Calu3 (cell line): ENCODE measurements around the gene SLC35A2. TPM values are rescaled to one million over a fixed set of nuclear protein-coding genes. Genes with fewer than 3 reads are reported as not detected.

Source experiments
- BruUV-seq: library from RNA; stranded (reverse); fragments of 400-500 nt; replicated peaks from 2 replicates; lab custom pipeline; 2021; lab: Mats Ljungman, UMichigan
- CTCF ChIA-PET: fragments of 300-600 bp; sonication (Branson Sonifier 250); formaldehyde crosslinking; loops from one replicate; lab custom pipeline; 2022; ENCODE audit warnings: antibody characterized with exemption; lab: Charles Lee
- DNase-seq: peaks from one replicate; pipeline ENCODE4 v3.0.0; 2022
- H3K27ac Mint-ChIP-seq: one replicate; pipeline ENCODE4 v1.8.0; 2022; ENCODE audit warnings: mixed read lengths; ENCODE audit not compliant: unreplicated experiment
- H3K27me3 Mint-ChIP-seq: one replicate; pipeline ENCODE4 v1.8.0; 2022; ENCODE audit warnings: mixed read lengths; ENCODE audit not compliant: unreplicated experiment
- H3K36me3 Mint-ChIP-seq: one replicate; pipeline ENCODE4 v1.8.0; 2022; ENCODE audit warnings: mild to moderate bottlenecking, moderate library complexity, mixed read lengths; ENCODE audit not compliant: insufficient read depth, unreplicated experiment
- H3K4me1 Mint-ChIP-seq: one replicate; pipeline ENCODE4 v1.8.0; 2022; ENCODE audit warnings: mild to moderate bottlenecking, low read depth, mixed read lengths; ENCODE audit not compliant: unreplicated experiment
- H3K4me3 Mint-ChIP-seq: one replicate; pipeline ENCODE4 v1.8.0; 2022; ENCODE audit warnings: mild to moderate bottlenecking, low read depth, moderate library complexity, mixed read lengths; ENCODE audit not compliant: unreplicated experiment
- H3K9me3 Mint-ChIP-seq: one replicate; pipeline ENCODE4 v1.8.0; 2022; ENCODE audit warnings: low read depth, mixed read lengths; ENCODE audit not compliant: unreplicated experiment
- intact Hi-C: fragments of 100-400 bp; cut with micrococcal nuclease; formaldehyde crosslinking; loops from one replicate; pipeline ENCODE4 v1.10.0; 2022; ENCODE audit not compliant: unreplicated experiment
- total RNA-seq: library from RNA; stranded (reverse); gene quantifications from 2 replicates; pipeline ENCODE4 v1.2.3, GENCODE V29; 2022
- TF ChIP-seq, protein P1 (sequence below): fragments of 200-600 bp; IDR thresholded peaks from one replicate; pipeline ENCODE4 v1.8.0; 2022; ENCODE audit warnings: antibody characterized with exemption; ENCODE audit not compliant: unreplicated experiment

Gene SLC35A2
- total RNA-seq, 1 experiment from 2014 or later = 68.1 TPM

- TF ChIP-seq, protein P1, sequence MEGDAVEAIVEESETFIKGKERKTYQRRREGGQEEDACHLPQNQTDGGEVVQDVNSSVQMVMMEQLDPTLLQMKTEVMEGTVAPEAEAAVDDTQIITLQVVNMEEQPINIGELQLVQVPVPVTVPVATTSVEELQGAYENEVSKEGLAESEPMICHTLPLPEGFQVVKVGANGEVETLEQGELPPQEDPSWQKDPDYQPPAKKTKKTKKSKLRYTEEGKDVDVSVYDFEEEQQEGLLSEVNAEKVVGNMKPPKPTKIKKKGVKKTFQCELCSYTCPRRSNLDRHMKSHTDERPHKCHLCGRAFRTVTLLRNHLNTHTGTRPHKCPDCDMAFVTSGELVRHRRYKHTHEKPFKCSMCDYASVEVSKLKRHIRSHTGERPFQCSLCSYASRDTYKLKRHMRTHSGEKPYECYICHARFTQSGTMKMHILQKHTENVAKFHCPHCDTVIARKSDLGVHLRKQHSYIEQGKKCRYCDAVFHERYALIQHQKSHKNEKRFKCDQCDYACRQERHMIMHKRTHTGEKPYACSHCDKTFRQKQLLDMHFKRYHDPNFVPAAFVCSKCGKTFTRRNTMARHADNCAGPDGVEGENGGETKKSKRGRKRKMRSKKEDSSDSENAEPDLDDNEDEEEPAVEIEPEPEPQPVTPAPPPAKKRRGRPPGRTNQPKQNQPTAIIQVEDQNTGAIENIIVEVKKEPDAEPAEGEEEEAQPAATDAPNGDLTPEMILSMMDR = no peak
- H3K4me1 Mint-ChIP-seq = peaks cover 8% of the 10 kb centered on the region
- BruUV-seq = no TSS peak
These were observed 12.8 kb upstream of the SLC35A2 start for GRCh38 chrX:48924270-48924669.

DNA sequence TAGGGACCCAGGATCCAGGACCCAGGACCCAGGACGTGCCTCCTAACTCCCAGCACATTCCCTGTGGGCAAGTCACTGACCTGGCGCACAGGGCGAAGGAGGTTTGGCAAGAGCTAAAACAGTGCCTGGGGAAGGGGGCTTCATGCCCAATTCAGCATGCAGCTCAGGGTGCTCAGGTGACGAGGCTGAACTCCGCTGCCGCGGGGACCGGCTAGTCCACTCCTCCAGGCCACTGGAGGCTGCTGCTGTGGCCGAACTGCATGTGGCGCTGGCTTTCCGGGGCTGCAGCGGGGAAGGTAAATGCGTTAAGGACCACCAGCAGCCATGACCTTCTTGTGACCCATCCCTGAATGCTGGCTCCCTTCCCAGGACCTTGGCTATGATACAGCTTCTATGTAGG, 12.3 kb upstream of the SLC35A2 start:
- Mint-ChIP-seq H3K27ac (no peak overlapping the region), H3K4me1 (peaks cover 8% of the 10 kb centered on the region), H3K9me3 (no peaks in the 10 kb centered on the region), H3K4me3 (no peak overlapping the region), H3K36me3 (peaks cover 34% of the 10 kb centered on the region), H3K27me3 (no peaks in the 10 kb centered on the region)
- BruUV-seq = no TSS peak
- CTCF ChIA-PET = no interaction called here
- DNase-seq = no peak
- intact Hi-C loops = no loop called here
- TF ChIP-seq, protein P1 = no peak

More at GRCh38 chrX:48924270-48924669, 12.8 kb upstream of the SLC35A2 start:
- intact Hi-C loops = no loop called here
- Mint-ChIP-seq H3K36me3 (peaks cover 29% of the 10 kb centered on the region), H3K9me3 (no peaks in the 10 kb centered on the region), H3K27ac (peak overlapping the region; percentile 39), H3K4me3 (no peak overlapping the region), H3K27me3 (no peaks in the 10 kb centered on the region)
- no peak for DNase-seq
- CTCF ChIA-PET = no interaction called here

DNA sequence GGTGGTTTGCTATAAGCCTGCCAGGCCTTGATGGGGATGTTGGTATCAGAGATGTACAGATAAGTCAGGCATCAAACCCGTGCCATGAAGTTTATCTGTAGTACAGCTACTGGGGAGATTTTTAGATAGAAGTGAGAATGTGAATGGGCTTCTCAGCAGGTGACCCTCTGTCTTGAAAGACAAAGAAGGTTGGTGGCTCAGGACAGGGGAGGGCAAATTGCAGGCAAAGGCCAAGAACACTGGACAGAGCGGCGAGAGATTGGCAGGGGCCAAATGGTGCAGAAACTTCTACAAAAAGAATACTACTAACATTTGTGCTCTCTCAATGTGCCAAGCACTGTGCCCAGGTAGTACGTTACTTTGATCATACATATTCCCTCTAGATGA, 9.3 kb upstream of the SLC35A2 start:
- TF ChIP-seq, protein P1 = no peak
- CTCF ChIA-PET = interaction anchor here (0.6 kb wide), 1 partner anchor 225 kb away, joined by 3 read pairs; no protein-coding TSS in a partner anchor
- no peaks in the 10 kb centered on the region for H3K9me3 Mint-ChIP-seq
- DNase-seq = no peak
- no TSS peak for BruUV-seq
- H3K27me3 Mint-ChIP-seq = no peaks in the 10 kb centered on the region
- H3K4me1 Mint-ChIP-seq = peaks cover 17% of the 10 kb centered on the region
- peaks cover 46% of the 10 kb centered on the region for H3K36me3 Mint-ChIP-seq
- H3K27ac Mint-ChIP-seq = no peak overlapping the region
- H3K4me3 Mint-ChIP-seq = no peak overlapping the region
- intact Hi-C loops = no loop called here

DNA sequence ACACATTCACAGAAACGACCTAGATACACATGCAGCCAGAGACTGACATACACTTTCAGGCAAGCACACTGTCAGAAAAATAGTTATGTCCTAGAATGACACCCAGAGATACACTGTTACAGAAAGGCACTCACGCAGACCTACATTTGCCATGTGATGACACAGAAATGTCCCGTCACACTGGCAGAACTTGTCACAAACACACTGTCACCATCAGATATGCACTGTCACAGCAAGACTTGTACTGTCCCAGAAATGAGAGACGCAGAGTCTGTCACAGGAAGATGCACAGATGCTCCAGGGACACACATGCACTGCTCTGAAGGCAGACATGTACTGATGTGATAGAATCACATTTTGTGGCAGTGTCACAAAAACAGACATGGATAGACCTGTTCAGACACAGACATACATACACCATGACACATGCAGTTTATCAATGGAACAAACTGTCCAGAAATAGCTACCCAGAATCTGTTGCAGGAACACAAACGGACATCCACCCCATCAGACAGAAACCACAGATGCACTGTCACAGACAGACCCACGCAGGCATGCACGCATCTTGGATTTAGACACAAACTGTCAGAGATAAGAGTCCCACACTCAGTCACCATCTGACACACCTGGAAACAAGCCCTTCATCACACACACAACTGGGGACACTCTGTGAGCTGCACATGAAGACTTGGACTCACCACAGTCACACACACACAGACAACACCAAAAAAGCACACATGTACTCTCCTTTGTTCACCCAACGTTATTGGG, 8.7 kb upstream of the SLC35A2 start:
- Mint-ChIP-seq H3K27me3 (no peaks in the 10 kb centered on the region), H3K27ac (no peak overlapping the region), H3K36me3 (peaks cover 42% of the 10 kb centered on the region), H3K9me3 (no peaks in the 10 kb centered on the region), H3K4me1 (peaks cover 17% of the 10 kb centered on the region), H3K4me3 (peak overlapping the region; percentile 97)
- CTCF ChIA-PET = interaction anchor here (0.6 kb wide), 1 partner anchor 224 kb away, joined by 3 read pairs; no protein-coding TSS in a partner anchor
- TF ChIP-seq, protein P1 = no peak
- intact Hi-C loops = loop anchor here (2.0 to 10.0 kb wide), 3 partner anchors 55 to 121 kb away; partner anchors contain the start of gene HDAC6
- BruUV-seq = no TSS peak
- no peak for DNase-seq
